ENCODE measurements around the gene EBI3. TPM values are rescaled to one million over a fixed set of nuclear protein-coding genes. Genes with fewer than 3 reads are reported as not detected.
"Not testable (repeated sequence)": the region's sequence is repeated elsewhere in the genome, so short reads cannot be mapped to it uniquely, and the experiment has no call there.

The EBI3 gene
- total and polyA plus RNA-seq, 4 donors, result 1.8 to 7.8 (median 2.5) TPM

- H3K4me3 ChIP-seq (ENCODE audit: low read depth in 1 of 3, low read length in 3 of 3); H3K9ac ChIP-seq (ENCODE audit: low read depth in 1 of 2, low read length in 2 of 2); H3K4me1 ChIP-seq (ENCODE audit: control insufficient read depth in 4 of 4, insufficient read depth in 4 of 4, low read length in 3 of 4); H3K27me3 ChIP-seq (ENCODE audit: control insufficient read depth in 4 of 4, insufficient read depth in 4 of 4, low read length in 3 of 4); DNase-seq (ENCODE audit: low spot score); H3K36me3 ChIP-seq (ENCODE audit: control insufficient read depth in 4 of 4, insufficient read depth in 3 of 4, low read depth in 1 of 4, low read length in 3 of 4); H3K9me3 ChIP-seq (ENCODE audit: control insufficient read depth in 4 of 4, low read length in 3 of 4); H3K27ac ChIP-seq (ENCODE audit: low read depth in 1 of 2, low read length in 2 of 2): not testable (repeated sequence)
- 85% methylated on average over 5 of the region's 5 CpGs for WGBS
Measured at GRCh38 chr19:4232139-4232538, 2.8 kb downstream of the EBI3 start.

GRCh38 chr19:4232614-4233281 lies 3.4 kb downstream of the EBI3 start:
- no peak overlapping the region for H3K4me3 ChIP-seq (ENCODE audit: low read depth in 1 of 3, low read length in 3 of 3)
- H3K4me1 ChIP-seq (ENCODE audit: control insufficient read depth in 4 of 4, insufficient read depth in 4 of 4, low read length in 3 of 4), result peaks cover 0 to 6% (median 0%) of the 10 kb centered on the region in 4 donors
- H3K9ac ChIP-seq (ENCODE audit: low read depth in 1 of 2, low read length in 2 of 2), result no peak overlapping the region
- no peaks in the 10 kb centered on the region for H3K36me3 ChIP-seq (ENCODE audit: control insufficient read depth in 4 of 4, insufficient read depth in 3 of 4, low read depth in 1 of 4, low read length in 3 of 4)
- H3K27me3 ChIP-seq (ENCODE audit: control insufficient read depth in 4 of 4, insufficient read depth in 4 of 4, low read length in 3 of 4), result peaks cover 0 to 2% (median 0%) of the 10 kb centered on the region in 4 donors
- WGBS, result 51% methylated on average over 21 of the region's 21 CpGs
- no peak for TF ChIP-seq RAD21 (IDR thresholded peaks at IDR 0.05)
- no peak for TF ChIP-seq HNF4G (IDR thresholded peaks at IDR 0.05)
- TF ChIP-seq REST (IDR thresholded peaks at IDR 0.05), result no peak
- TF ChIP-seq CTCF (IDR thresholded peaks at IDR 0.05; ENCODE audit: low read depth, low read length, missing input control), result no peak
- no peak for TF ChIP-seq FOXA1 (IDR thresholded peaks at IDR 0.05)
- TF ChIP-seq ATF3 (IDR thresholded peaks at IDR 0.05), result no peak
- TF ChIP-seq EGR1 (IDR thresholded peaks at IDR 0.05; ENCODE audit: low read depth in 2 of 2), result no peak
- TF ChIP-seq MAX (IDR thresholded peaks at IDR 0.05), result no peak
- no peak for TF ChIP-seq HNF4A (conservative IDR thresholded peaks at IDR 0.05)
- no peak for TF ChIP-seq GABPA (IDR thresholded peaks at IDR 0.05 in 1 of 2, conservative IDR thresholded peaks at IDR 0.05 in 1 of 2)
- no peak for TF ChIP-seq RXRA (IDR thresholded peaks at IDR 0.05)
- TF ChIP-seq NR2F2 (IDR thresholded peaks at IDR 0.05), result no peak
- TF ChIP-seq YY1 (IDR thresholded peaks at IDR 0.05), result no peak
- no peak for TF ChIP-seq FOXA2 (IDR thresholded peaks at IDR 0.05)
- no peak for DNase-seq (ENCODE audit: low spot score)
- H3K27ac ChIP-seq (ENCODE audit: low read depth in 1 of 2, low read length in 2 of 2), result no peak overlapping the region
- no peaks in the 10 kb centered on the region for H3K9me3 ChIP-seq (ENCODE audit: control insufficient read depth in 4 of 4, low read length in 3 of 4)

Data from liver (tissue), 9 donors.